OCI-LY1 (cell line): ENCODE data around the gene TIAM1.

ENCODE experiments used
- CTCF ChIP-seq: fragments of 200-600 bp; sonication (generic), shearing (Covaris generic); IDR thresholded peaks from 2 replicates; pipeline ENCODE4 v1.5.1; 2017; ENCODE audit warnings: mild to moderate bottlenecking, antibody characterized with exemption, low read length, moderate library complexity, mixed read lengths
- EZH2 ChIP-seq: fragments of 200-600 bp; sonication (generic), shearing (Covaris generic); IDR thresholded peaks from 2 replicates; pipeline ENCODE4 v1.8.0; 2017; ENCODE audit warnings: borderline replicate concordance, mixed run types, mild to moderate bottlenecking, antibody characterized with exemption, low read length, moderate library complexity, mixed read lengths

- TF ChIP-seq CTCF: no peak
- no peak for TF ChIP-seq EZH2
These were observed 147.3 kb downstream of the TIAM1 start for GRCh38 chr21:31196724-31197123.
